GM21360 (cell line): ENCODE results near the gene DSCAML1.

ENCODE experiments used
- ATAC-seq: cut with Tn5 transposase; IDR thresholded peaks from one replicate; pipeline ENCODE4 v1.9.1; 2021; ENCODE audit warnings: mild to moderate bottlenecking, moderate library complexity; ENCODE audit not compliant: unreplicated experiment

DSCAML1 gene

DNA sequence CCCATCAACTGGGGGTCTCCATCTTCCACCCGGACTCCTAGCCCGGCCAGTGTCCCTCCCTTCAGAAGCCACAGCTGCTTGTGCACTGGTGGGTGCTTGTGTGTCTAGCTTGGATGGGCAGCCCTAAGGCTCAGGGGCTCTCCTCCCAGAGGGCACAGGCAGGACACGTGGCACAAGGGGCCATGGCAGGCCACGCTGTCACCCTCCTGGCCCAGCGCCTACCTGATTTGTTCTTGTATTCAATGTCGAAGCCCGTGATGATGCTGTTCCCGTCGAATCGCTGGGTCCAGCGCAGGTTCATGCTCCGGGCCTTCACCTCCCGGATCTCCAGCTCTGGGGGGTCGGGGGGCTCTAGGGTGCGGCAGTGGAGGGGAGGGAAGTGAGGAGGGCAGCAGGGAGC lies 316.8 kb downstream of the DSCAML1 start:
- ATAC-seq: no peak

DNA sequence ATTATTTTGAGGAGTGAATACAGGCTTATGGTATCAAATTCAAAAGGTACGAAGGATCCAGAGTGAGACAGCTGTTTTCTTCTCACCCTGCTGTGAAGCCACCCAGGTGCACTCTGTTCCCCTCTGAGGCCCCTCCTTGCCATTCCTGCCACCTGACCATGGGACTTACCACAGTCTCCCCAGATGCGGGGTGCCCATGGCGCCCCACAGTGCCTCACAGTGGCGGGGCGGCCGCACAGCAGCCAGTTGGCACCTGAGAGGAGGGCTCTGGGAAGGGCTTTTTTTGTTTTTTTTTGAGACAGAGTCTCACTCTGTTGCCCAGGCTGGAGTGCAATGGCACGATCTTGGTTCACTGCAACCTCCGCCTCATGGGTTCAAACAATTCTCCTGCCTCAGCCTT lies 317.6 kb downstream of the DSCAML1 start:
- no peak for ATAC-seq

DNA sequence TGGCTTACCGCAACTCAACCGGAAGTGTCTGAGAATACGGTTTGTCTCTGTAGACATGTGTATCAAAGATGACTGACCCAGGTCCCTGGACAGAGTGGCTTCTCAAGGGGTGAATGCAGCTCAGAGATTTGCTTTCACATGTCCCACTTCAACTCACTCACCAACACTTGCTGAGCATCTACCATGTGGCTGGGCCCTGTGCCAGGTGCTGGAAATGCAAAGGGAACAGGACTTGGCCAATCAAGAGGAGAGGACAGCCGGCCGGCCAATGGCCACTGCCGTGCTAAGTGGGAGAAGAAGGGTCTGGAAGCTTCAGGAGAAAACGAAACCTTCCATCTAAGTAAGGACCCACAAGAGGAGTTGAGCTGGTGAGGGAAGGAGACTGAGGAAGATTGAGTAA lies 318.1 kb downstream of the DSCAML1 start:
- ATAC-seq: no peak

DNA sequence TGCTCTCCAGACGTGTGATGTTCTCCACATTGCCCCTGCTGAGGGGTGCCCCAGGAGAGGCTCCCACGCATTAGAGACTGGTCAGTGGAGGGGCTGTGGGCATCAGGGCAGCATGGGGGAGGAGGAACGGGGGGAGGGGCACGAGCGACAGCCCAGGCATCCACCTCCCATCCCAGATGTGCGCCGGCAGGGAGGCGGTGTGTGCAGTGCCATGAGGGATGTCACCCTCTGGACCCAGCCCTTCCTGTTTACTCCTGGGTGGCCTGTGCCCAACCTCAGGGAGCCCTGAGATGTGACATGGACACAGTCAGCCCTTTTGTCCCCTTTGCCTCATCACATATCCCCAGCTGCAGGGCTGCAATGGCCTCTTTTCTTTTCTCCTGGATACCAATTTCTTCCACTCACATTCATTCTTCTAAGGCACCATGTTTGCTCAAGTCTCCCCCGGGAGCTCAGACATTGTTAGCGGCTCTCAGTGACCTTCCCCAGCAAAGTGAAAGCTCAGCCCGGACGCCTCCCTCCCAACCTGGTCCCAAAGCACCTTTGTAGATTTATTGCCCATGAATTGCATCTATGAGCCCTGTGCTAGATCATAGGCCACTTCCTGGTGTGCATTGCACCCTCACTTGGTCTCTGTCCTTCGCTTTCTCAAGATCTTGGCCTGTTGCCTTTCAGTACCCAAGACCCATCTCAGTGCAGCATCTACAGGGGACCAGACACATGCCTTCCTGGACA lies 318.7 kb downstream of the DSCAML1 start:
- no peak for ATAC-seq

DNA sequence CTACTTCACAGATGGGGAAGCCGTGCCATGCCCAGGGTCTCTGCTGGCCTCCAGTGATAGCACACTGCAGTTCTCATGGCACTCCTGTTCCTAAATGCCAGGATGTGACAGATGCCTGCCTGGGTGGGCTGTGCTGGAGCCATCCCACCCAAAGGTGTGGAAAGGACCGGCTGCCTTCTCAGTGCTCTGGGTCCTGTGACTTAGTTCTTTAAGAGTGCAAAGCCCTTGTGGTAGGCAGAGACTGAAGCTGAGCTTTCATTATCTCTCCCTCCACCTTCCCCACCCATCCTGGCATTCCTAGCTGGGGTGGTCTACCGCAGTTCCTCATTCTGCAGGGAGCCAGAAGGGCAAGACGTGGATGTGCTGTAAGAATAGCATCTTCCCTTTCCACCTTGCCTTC lies 319.3 kb downstream of the DSCAML1 start:
- ATAC-seq: no peak

DNA sequence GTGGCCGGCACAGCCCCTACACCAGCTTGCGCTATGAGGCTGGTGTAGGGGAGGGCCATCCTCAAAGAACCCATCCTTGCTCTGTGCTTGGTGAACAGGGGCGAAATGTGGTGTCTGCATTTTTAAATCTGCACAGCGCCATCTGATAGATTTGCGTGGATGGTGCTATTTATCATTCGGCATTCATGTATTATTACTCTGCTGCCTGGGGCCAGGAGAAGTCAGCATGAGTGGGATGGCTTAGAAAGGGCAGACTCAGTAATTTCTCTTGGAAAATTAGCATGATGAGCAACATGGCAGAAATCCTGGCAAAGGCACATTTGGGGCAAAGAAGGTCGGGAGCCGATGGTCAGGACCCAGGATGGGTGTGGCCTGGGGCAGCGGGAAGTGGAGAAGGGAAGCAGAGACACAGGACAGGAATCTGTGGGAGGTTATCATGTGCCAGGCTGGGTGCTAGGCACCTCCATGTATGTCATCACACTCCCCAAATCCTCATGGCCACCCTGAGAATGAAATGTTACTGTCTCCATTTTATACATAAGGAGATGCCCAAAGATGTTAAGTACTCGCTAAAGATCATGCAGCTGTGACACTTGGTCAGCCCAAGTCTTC lies 320.4 kb downstream of the DSCAML1 start:
- ATAC-seq: no peak

DNA sequence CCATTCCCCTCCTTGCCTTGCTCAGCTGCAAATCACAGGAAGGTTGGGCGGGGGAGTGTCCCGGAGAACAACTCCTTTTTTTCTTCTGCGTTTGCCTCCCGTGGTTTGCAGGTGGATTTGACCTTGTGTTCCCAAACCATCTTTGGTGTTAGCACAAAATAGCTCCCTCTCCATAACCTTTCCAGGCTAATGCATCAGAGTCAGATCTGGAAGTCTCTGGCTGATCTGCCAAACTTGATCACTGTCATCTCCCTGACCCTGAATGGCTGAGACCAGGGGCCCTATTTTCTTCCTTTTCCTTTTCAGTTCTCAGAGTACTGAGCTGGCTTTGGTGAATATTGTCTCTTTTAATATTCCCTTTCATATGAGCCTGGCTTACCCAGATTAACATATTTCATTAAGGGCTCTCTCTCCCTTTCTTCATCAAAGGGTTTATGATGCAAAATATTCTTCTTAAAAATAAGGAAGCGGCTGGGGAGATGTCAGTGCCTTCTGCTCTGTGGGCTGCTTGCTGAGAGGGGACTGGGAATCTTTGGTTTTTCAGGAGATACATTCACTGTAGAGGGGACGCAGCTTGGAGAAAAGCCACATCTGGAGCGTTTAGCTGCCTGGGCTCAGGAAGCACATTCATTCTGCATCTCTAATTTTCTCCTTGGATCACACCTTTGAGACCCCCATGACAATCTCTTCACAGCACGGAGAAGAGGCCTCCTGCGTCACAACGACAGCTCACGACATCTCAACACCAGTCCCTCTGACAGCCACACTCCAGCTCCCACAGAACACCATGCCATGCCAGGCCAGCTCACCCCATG lies 321.1 kb downstream of the DSCAML1 start:
- no peak for ATAC-seq

DNA sequence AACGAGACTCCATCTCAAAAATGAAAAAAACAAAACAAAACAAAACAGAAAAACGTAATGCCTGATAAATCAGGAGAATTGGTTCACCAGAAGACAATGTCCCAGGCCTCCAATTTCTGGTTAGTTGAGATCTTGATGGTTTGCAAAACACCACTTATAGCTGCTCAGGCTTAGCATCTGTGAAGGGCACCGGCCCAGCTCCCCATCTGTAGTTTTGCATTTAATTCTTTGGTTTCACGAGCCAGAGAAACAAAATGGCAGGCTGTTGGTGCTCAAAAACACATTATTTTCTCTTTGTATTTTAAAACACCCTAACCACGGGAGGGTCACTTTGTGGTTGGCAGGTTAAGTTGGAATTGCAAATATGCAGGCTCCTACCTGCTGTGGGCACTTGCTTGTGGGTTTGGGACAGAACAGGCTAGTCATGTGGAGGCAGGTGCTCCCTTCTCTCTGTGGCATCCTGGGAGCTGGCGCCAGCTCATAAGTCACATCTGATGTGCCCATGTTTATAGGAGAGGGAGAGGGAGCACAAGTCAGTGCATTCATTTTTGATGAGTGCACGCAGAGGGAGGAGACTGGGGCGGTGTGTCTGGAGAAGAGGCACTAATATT lies 323.4 kb downstream of the DSCAML1 start:
- ATAC-seq: no peak

DNA sequence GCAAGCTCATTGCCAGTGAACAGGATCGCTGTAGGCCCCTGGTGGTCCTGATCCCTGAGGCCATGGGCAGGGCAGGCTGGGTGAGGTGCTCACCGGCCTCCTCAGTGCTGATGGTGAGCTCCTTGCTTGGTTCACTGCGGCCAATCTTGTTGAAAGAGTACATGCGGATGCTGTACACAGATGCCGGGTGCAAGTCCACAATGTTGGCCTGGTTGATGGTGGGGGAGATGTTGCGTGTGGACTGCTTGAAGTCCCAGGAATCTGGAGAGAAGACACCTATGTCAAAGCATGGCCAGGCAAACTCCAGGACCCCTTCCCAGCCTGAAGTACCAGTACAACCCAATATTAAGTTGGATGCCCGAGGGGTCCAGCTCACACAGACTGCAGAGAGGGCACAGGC lies 325.2 kb downstream of the DSCAML1 start:
- no peak for ATAC-seq

DNA sequence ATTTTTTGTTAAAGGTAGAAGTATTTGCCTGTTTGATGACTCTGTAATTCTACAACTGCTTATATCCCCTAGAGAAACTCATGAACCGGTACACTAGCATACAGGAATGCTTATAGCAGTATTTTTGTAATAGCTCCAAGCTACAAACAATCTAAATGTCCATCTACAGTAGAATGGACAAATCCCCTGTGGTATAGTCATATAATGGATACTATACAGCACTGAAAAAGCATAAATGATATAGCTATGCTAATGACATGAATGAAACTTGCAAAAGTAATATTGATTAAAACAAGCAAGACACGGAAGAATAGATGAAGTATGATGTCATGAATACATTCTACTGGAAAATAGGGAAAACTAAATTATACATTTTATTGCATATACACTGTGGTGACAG lies 326.4 kb downstream of the DSCAML1 start:
- no peak for ATAC-seq

DNA sequence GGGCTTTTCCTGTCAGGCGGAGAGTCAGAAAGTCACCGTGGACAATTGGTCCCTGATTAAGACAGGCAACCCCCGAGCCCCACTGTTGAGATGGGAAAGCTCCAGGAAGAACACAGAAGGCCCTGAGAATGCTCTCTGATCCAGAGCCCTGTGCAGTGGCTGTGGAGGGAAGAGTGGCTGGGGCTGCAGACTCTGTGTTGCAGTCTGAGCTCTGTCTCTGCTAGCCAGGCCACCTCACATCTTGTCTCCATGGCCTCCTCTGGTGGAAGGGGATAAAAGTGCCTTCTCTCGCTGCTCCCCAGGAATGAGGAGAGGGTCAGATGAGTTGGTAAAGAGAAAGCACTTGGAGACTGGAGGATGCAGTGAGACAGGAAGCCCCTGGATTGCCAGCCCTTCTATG lies 328.1 kb downstream of the DSCAML1 start:
- no peak for ATAC-seq

DNA sequence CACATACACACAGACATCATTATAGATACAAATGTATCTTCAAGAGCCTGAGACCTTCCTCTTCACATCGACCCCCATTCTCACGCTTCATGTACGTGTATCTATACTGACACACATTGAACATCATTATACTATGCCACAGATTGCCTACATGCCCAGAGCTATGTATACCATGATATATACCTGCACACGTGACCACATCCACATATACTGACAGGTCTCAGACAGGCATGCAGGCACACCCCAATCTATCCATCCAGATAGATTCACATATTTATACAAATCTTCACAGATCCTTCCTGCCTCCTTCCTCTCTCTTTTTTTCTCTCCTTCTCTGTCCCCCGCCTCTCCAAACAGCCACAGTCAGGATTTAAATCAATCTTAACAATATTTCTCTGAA lies 329.2 kb downstream of the DSCAML1 start:
- no peak for ATAC-seq

DNA sequence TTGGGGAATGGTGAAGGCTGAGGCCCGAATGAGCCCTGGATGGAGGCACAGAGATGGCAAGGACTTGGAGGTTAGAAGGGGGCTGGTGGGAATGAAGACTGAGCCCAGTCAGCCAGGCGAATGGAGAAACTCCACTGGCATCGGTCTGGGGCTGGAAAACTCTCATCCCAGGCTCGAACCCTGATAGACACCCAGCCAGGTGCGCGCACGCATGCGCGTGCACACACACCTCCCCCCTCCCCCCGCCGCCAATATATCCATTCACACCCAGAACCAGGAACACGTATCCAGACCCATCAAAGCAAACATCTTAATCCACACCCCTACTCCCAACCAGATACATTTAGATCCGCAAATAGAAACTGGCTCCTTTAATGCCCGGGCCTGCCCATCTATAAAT lies 330.1 kb downstream of the DSCAML1 start:
- no peak for ATAC-seq

DNA sequence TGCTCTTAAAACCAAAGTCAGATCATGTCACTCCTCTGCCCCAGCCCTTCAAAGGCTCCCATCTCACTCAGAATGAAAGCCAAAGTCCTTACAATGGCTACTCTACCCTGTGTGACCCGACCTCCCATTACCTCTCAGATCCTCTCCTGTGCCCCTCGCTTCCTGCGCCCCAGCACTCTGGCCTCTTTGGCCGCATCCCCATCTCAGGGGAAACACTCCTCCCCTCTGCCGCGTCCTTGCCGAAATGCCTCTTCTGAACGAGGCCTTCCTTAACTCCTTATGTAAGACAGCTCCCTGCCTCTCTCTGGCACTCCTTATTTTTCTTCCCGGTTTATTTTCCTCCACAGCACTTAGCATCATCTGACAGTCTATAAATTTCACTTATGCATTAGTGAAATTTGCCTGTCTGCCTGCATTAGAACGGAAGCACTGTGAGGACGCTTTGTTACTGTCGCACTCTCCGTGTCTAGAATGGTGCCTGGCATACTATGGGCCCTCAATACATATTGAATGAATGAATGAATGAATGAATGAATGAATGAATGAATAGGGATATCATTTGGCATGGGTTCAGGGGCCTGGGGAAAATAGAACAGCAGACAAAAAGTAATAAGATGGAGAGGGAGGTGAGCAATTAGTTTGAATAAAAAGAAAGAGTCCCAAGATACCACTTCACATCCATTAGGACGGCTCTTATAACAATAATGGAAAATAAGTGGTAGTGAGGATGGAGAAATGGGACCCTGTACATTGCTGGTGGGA lies 331.6 kb downstream of the DSCAML1 start:
- no peak for ATAC-seq

DNA sequence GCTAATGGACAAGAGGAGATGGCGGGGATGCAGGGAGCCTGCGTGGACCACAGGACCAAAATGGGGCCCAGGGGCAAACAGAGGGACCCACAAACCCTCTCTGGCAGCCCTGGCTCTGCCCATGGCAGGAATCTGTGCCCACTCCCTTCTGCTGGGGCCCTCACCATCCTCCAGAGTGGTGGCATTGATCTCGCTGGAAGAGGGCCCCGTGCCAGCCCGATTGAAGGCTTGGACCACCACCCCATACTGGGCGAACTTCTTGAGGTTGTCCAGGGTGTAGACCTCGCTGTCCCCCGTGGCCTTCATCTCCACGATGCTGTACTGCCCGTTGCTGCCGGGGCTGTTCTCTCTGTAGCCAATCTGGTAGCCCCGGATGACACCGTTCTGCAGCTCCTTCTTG lies 332.2 kb downstream of the DSCAML1 start:
- ATAC-seq: no peak

DNA sequence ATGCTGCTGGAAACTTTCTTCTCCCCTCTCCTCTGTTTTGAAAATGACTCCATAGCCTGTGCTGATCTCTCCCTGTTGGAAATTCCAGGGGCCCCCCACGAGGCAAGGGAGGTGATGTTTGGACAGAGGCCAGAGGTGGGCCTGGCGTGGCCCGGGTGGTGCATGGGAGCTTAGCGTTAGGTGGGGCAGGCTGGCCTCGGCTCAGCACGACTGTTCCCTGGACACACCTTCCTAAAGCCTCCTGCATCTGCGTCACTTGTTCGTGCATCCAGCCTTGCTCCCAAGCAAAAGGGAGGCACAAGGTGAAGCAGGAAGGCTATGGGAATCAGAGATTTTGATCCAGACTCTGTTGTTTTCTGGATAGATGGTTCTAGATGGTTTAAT lies 334.2 kb downstream of the DSCAML1 start:
- no peak for ATAC-seq

DNA sequence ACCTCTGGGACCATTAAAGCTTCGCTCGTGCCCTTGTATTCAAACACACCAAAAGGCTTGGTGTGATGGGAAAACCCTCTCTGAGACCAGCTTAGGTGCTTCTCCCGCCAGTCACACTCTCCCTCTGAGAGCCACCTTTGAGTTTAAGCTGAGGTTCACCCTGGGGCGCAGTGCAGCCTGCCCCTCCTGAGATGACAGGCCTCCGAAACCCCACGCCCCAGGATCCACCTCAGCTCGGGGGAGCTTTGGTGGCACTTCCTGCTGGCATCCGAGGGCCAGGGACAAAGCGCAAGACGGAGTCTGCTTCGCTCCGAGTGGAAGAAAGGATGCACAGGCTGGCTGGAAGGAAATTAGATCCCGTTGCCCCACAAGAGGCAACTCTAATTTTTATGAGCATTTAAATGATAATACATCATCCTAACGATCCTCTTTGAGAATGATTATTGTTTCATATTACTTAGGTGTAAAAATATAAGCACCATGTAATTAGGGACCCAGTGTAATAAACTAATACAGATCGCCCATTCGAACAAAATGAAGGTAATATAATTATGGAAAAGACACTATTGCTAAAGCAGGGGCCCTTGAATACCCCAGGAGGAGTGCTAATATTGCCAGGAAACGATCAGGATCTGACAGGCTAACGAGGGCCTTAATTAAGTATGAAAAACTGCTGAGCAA lies 334.7 kb downstream of the DSCAML1 start:
- ATAC-seq: no peak

DNA sequence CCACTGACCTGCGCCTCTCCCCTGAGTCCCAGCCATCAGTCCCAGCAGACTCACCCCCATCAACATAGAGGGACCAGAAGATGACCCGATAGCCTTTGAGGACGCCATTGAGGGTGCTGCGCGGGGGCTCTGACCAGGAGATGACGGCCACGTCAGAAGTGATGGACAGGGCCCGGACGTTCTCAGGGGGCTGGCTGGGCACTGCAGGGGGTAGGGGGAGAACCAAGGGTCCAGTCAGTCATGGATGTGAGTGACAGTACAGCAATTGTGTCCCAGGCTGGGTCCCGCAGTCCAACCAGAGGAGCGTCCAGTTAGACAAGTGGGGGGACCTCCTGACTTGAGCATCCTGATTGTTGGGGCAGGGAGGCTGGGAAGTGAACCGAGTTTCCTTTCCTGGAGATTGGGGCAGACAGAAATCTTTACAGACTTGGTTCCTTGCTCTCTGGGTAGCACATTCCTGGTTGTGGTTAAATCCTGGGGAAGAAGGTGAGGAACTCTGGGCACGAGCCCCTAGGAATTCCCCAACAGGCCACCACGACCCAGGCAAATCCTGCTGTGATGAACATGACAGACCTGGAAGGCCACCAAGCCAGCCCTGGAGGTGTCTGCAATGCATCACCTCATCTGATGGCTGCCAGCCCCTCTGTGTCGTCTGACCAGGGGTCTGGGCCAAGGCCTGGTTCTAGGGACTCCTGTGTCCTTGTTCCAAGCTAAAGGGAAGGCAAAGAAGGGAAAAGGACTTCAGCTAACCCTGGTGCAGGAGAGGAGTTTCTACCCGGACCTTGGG lies 335.4 kb downstream of the DSCAML1 start:
- ATAC-seq: no peak

DNA sequence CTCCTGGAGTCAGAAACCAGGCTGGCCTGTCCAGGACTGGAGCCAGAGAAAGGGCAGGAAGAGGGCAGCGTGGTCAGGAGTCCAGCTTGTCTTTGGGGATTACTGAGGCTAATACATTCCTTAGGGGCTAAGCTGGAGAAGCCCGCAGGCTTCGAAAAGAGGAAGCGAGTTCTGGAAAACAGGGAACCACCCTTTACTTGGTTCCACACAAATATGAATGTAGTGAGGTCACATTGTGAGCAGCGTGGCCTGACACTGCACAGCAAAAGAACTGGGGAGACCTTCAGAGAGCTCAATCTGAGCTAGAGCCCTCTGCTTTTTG lies 337.1 kb downstream of the DSCAML1 start:
- ATAC-seq: no peak
